ENCODE data around the gene HM13.

- TF ChIP-seq, protein P1, sequence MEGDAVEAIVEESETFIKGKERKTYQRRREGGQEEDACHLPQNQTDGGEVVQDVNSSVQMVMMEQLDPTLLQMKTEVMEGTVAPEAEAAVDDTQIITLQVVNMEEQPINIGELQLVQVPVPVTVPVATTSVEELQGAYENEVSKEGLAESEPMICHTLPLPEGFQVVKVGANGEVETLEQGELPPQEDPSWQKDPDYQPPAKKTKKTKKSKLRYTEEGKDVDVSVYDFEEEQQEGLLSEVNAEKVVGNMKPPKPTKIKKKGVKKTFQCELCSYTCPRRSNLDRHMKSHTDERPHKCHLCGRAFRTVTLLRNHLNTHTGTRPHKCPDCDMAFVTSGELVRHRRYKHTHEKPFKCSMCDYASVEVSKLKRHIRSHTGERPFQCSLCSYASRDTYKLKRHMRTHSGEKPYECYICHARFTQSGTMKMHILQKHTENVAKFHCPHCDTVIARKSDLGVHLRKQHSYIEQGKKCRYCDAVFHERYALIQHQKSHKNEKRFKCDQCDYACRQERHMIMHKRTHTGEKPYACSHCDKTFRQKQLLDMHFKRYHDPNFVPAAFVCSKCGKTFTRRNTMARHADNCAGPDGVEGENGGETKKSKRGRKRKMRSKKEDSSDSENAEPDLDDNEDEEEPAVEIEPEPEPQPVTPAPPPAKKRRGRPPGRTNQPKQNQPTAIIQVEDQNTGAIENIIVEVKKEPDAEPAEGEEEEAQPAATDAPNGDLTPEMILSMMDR (conservative IDR thresholded peaks at IDR 0.05; ENCODE audit: low read length) = no peak
- no peak for TF ChIP-seq EZH2phosphoT487 (IDR thresholded peaks at IDR 0.05; ENCODE audit: borderline replicate concordance, low read depth, low read length)
Measured at GRCh38 chr20:31474097-31474436, 40.2 kb upstream of the HM13 start.
